Measurements from ENCODE around the gene MYO1D. TPM values are rescaled to one million over a fixed set of nuclear protein-coding genes. Genes with fewer than 3 reads are reported as not detected.

MYO1D gene
- total and polyA plus RNA-seq, 2 of the 13 experiments (the other 11 are each of a cell fraction or from before 2014, with no cell fraction given): 13.2 to 17.3 TPM

- 91% methylated on average over 7 of the region's 7 CpGs for WGBS (ENCODE audit: low lambda C conversion rate)
- ATAC-seq (no peak), FAIRE-seq (no peak), DNase-seq (ENCODE audit: low spot score) (no peak)
- Histone ChIP-seq H3K36me3 (replicated peaks in 1 of 2; ENCODE audit: control insufficient read depth in 1 of 2, insufficient read depth in 2 of 2, low read length in 2 of 2) (no peaks in the 10 kb centered on the region), H4K20me1 (ENCODE audit: insufficient read depth, low read length) (no peaks in the 10 kb centered on the region), H3K79me2 (ENCODE audit: insufficient read depth, low read length) (no peaks in the 10 kb centered on the region), H3K27ac (ENCODE audit: extremely low read length, insufficient read depth, low read length) (no peak overlapping the region), H3K4me1 (ENCODE audit: insufficient read depth, low read length) (no peaks in the 10 kb centered on the region), H3K4me2 (ENCODE audit: low read depth, low read length) (no peak overlapping the region), H2AFZ (ENCODE audit: low read length) (no peak overlapping the region), H3K27me3 (ENCODE audit: control insufficient read depth in 1 of 2, insufficient read depth in 2 of 2, low read length in 2 of 2) (no peaks in the 10 kb centered on the region), H3K4me3 (replicated peaks in 1 of 3; ENCODE audit: insufficient read depth in 1 of 3, low read depth in 2 of 3, low read length in 3 of 3) (no peak overlapping the region), H3K9me3 (ENCODE audit: low read length) (no peaks in the 10 kb centered on the region), H3K9ac (ENCODE audit: insufficient read depth, low read depth, low read length) (no peak overlapping the region)
- in situ Hi-C loops (cut with HindIII; ENCODE audit: extremely low pct_ligation_motif_present, low pct_unique_long_range_greater_than_20kb): no loop called here
- BruUV-seq (replicated peaks): no TSS peak
- TF ChIP-seq ZNF496 (CRISPR knock-in tag; IDR thresholded peaks at IDR 0.05; ENCODE audit: insufficient replicate concordance) (no peak), ZNF543 (CRISPR knock-in tag; IDR thresholded peaks at IDR 0.05) (no peak), TOPORS (CRISPR knock-in tag; IDR thresholded peaks at IDR 0.05) (no peak), PHF5A (CRISPR knock-in tag; IDR thresholded peaks at IDR 0.05; ENCODE audit: low read depth, unreplicated experiment) (no peak), KMT2A (CRISPR knock-in tag; IDR thresholded peaks at IDR 0.05) (no peak), YY1 (IDR thresholded peaks at IDR 0.05; ENCODE audit: insufficient read depth, insufficient replicate concordance, low read depth, low read length) (no peak)
- intact Hi-C loops (cut with micrococcal nuclease; ENCODE audit: unreplicated experiment): no loop called here
- ChIA-PET POLR2A (no interaction called here), CTCF (ENCODE audit: low intra/inter-chr PET ratio, low total read pairs) (no interaction called here)
These were observed 266.9 kb downstream of the MYO1D start for GRCh38 chr17:32609884-32610650.

- POLR2A ChIA-PET: no interaction called here
- no peak overlapping the region for H3K27ac ChIP-seq (ENCODE audit: extremely low read length, insufficient read depth, low read length)
- H3K4me2 ChIP-seq (ENCODE audit: low read depth, low read length): no peak overlapping the region
- no peak overlapping the region for H2AFZ ChIP-seq (ENCODE audit: low read length)
- H3K27me3 ChIP-seq (ENCODE audit: control insufficient read depth in 1 of 2, insufficient read depth in 2 of 2, low read length in 2 of 2): no peaks in the 10 kb centered on the region
- BruUV-seq (replicated peaks): no TSS peak
- CTCF ChIA-PET (ENCODE audit: low intra/inter-chr PET ratio, low total read pairs): no interaction called here
- ATAC-seq (peak; percentile 44; the same call in 2 of the 3 replicates), DNase-seq (ENCODE audit: low spot score) (peak; percentile 6), FAIRE-seq (no peak)
- no peaks in the 10 kb centered on the region for H4K20me1 ChIP-seq (ENCODE audit: insufficient read depth, low read length)
- 86% methylated on average over 7 of the region's 7 CpGs for WGBS (ENCODE audit: low lambda C conversion rate)
- intact Hi-C loops (cut with micrococcal nuclease; ENCODE audit: unreplicated experiment) (no loop called here), in situ Hi-C loops (cut with HindIII; ENCODE audit: extremely low pct_ligation_motif_present, low pct_unique_long_range_greater_than_20kb) (no loop called here)
- H3K4me1 ChIP-seq (ENCODE audit: insufficient read depth, low read length): no peaks in the 10 kb centered on the region
- no peaks in the 10 kb centered on the region for H3K9me3 ChIP-seq (ENCODE audit: low read length)
- H3K9ac ChIP-seq (ENCODE audit: insufficient read depth, low read depth, low read length): no peak overlapping the region
- H3K4me3 ChIP-seq (replicated peaks in 1 of 3; ENCODE audit: insufficient read depth in 1 of 3, low read depth in 2 of 3, low read length in 3 of 3): no peak overlapping the region
- no peaks in the 10 kb centered on the region for H3K79me2 ChIP-seq (ENCODE audit: insufficient read depth, low read length)
- H3K36me3 ChIP-seq (replicated peaks in 1 of 2; ENCODE audit: control insufficient read depth in 1 of 2, insufficient read depth in 2 of 2, low read length in 2 of 2): no peaks in the 10 kb centered on the region
- TF ChIP-seq ZBTB10 (CRISPR knock-in tag; IDR thresholded peaks at IDR 0.05; ENCODE audit: borderline replicate concordance): no peak
- TF ChIP-seq, protein P1, sequence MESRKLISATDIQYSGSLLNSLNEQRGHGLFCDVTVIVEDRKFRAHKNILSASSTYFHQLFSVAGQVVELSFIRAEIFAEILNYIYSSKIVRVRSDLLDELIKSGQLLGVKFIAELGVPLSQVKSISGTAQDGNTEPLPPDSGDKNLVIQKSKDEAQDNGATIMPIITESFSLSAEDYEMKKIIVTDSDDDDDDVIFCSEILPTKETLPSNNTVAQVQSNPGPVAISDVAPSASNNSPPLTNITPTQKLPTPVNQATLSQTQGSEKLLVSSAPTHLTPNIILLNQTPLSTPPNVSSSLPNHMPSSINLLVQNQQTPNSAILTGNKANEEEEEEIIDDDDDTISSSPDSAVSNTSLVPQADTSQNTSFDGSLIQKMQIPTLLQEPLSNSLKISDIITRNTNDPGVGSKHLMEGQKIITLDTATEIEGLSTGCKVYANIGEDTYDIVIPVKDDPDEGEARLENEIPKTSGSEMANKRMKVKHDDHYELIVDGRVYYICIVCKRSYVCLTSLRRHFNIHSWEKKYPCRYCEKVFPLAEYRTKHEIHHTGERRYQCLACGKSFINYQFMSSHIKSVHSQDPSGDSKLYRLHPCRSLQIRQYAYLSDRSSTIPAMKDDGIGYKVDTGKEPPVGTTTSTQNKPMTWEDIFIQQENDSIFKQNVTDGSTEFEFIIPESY (CRISPR knock-in tag; IDR thresholded peaks at IDR 0.05): peak; percentile 89
- TF ChIP-seq, protein P2, sequence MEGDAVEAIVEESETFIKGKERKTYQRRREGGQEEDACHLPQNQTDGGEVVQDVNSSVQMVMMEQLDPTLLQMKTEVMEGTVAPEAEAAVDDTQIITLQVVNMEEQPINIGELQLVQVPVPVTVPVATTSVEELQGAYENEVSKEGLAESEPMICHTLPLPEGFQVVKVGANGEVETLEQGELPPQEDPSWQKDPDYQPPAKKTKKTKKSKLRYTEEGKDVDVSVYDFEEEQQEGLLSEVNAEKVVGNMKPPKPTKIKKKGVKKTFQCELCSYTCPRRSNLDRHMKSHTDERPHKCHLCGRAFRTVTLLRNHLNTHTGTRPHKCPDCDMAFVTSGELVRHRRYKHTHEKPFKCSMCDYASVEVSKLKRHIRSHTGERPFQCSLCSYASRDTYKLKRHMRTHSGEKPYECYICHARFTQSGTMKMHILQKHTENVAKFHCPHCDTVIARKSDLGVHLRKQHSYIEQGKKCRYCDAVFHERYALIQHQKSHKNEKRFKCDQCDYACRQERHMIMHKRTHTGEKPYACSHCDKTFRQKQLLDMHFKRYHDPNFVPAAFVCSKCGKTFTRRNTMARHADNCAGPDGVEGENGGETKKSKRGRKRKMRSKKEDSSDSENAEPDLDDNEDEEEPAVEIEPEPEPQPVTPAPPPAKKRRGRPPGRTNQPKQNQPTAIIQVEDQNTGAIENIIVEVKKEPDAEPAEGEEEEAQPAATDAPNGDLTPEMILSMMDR (CRISPR knock-in tag; IDR thresholded peaks at IDR 0.05): peak; percentile 38; the same call in 1 of the 2 replicates
These were observed 267.8 kb downstream of the MYO1D start for GRCh38 chr17:32609085-32609484.

Data from HepG2 (cell line).